KMS-11 (cell line): Measurements from ENCODE around the gene TSPAN18.

Source experiments
- H2AFZ ChIP-seq: fragments of 200-600 bp; sonication (generic); 2 replicates; pipeline ENCODE4 v1.6.1; 2016; ENCODE audit warnings: antibody characterized with exemption, mixed run types, low read depth
- H3K27ac ChIP-seq: fragments of 200-600 bp; sonication (generic); 2 replicates; pipeline ENCODE4 v1.6.1; 2016; ENCODE audit warnings: mild to moderate bottlenecking, mixed run types
- H3K27me3 ChIP-seq: fragments of 200-600 bp; sonication (generic); 2 replicates; pipeline ENCODE4 v1.6.1; 2017; ENCODE audit warnings: mild to moderate bottlenecking, low read depth, mixed run types, moderate library complexity; ENCODE audit not compliant: insufficient read depth
- H3K36me3 ChIP-seq: fragments of 200-600 bp; sonication (generic); 2 replicates; pipeline ENCODE4 v1.6.1; 2017; ENCODE audit warnings: mild to moderate bottlenecking, mixed run types; ENCODE audit not compliant: insufficient read depth
- H3K4me1 ChIP-seq: fragments of 200-600 bp; sonication (generic); 2 replicates; pipeline ENCODE4 v1.6.1; 2016; ENCODE audit warnings: mild to moderate bottlenecking, low read depth, mixed run types; ENCODE audit not compliant: poor library complexity, severe bottlenecking
- H3K4me2 ChIP-seq: fragments of 200-600 bp; sonication (generic); 2 replicates; pipeline ENCODE4 v1.7.0; 2016; ENCODE audit warnings: mild to moderate bottlenecking, mixed run types
- H3K4me3 ChIP-seq: fragments of 200-600 bp; sonication (generic); IDR thresholded peaks from 2 replicates; pipeline ENCODE4 v1.6.1; 2017; ENCODE audit warnings: low read depth, low read length, mixed read lengths; ENCODE audit not compliant: insufficient read depth
- H3K79me2 ChIP-seq: fragments of 200-600 bp; sonication (generic); 2 replicates; pipeline ENCODE4 v1.6.1; 2016; ENCODE audit warnings: low read depth, mixed run types; ENCODE audit not compliant: insufficient read depth
- H3K9ac ChIP-seq: fragments of 200-600 bp; sonication (generic); 2 replicates; pipeline ENCODE4 v1.6.1; 2016; ENCODE audit warnings: mild to moderate bottlenecking, mixed run types
- H4K20me1 ChIP-seq: fragments of 200-600 bp; sonication (generic); 2 replicates; pipeline ENCODE4 v1.6.1; 2016; ENCODE audit warnings: mild to moderate bottlenecking, mixed run types; ENCODE audit not compliant: insufficient read depth
- CTCF ChIP-seq: fragments of 200-600 bp; sonication (generic); conservative IDR thresholded peaks from 2 replicates; pipeline ENCODE4 v1.6.1; 2017; ENCODE audit warnings: low read depth, mild to moderate bottlenecking, antibody characterized with exemption, low read length, moderate library complexity, mixed read lengths

Gene TSPAN18

GRCh38 chr11:44701276-44701675 lies 25.5 kb upstream of the TSPAN18 start:
- no peak for TF ChIP-seq CTCF
- H3K27me3 ChIP-seq: no peaks in the 10 kb centered on the region
- no peaks in the 10 kb centered on the region for H3K79me2 ChIP-seq
- H4K20me1 ChIP-seq: no peaks in the 10 kb centered on the region
- H3K9ac ChIP-seq: no peak overlapping the region
- no peak overlapping the region for H2AFZ ChIP-seq
- H3K4me3 ChIP-seq: no peak overlapping the region
- no peaks in the 10 kb centered on the region for H3K4me1 ChIP-seq
- no peak overlapping the region for H3K27ac ChIP-seq
- no peaks in the 10 kb centered on the region for H3K36me3 ChIP-seq
- H3K4me2 ChIP-seq: no peak overlapping the region

GRCh38 chr11:44702889-44703288 lies 23.9 kb upstream of the TSPAN18 start:
- no peak for TF ChIP-seq CTCF

GRCh38 chr11:44707094-44707493 lies 19.7 kb upstream of the TSPAN18 start:
- no peak overlapping the region for H3K4me3 ChIP-seq
- no peaks in the 10 kb centered on the region for H3K36me3 ChIP-seq
- no peaks in the 10 kb centered on the region for H3K4me1 ChIP-seq
- no peak overlapping the region for H3K9ac ChIP-seq
- H3K4me2 ChIP-seq: no peak overlapping the region
- H2AFZ ChIP-seq: no peak overlapping the region
- no peak for TF ChIP-seq CTCF
- H3K79me2 ChIP-seq: no peaks in the 10 kb centered on the region
- H3K27me3 ChIP-seq: no peaks in the 10 kb centered on the region
- H4K20me1 ChIP-seq: no peaks in the 10 kb centered on the region
- H3K27ac ChIP-seq: no peak overlapping the region

More at GRCh38 chr11:44702889-44703288, 23.9 kb upstream of the TSPAN18 start:
- Histone ChIP-seq H3K27me3 (no peaks in the 10 kb centered on the region), H3K9ac (no peak overlapping the region), H2AFZ (no peak overlapping the region), H3K4me2 (no peak overlapping the region), H3K27ac (no peak overlapping the region), H3K36me3 (no peaks in the 10 kb centered on the region), H3K4me1 (no peaks in the 10 kb centered on the region), H4K20me1 (no peaks in the 10 kb centered on the region), H3K79me2 (no peaks in the 10 kb centered on the region), H3K4me3 (no peak overlapping the region)

GRCh38 chr11:44708009-44708408 lies 18.8 kb upstream of the TSPAN18 start:
- no peak overlapping the region for H3K27ac ChIP-seq
- H3K27me3 ChIP-seq: no peaks in the 10 kb centered on the region
- H3K9ac ChIP-seq: no peak overlapping the region
- H3K4me1 ChIP-seq: no peaks in the 10 kb centered on the region
- no peaks in the 10 kb centered on the region for H4K20me1 ChIP-seq
- no peak for TF ChIP-seq CTCF
- no peaks in the 10 kb centered on the region for H3K36me3 ChIP-seq
- no peak overlapping the region for H3K4me3 ChIP-seq
- no peak overlapping the region for H2AFZ ChIP-seq
- no peaks in the 10 kb centered on the region for H3K79me2 ChIP-seq
- H3K4me2 ChIP-seq: no peak overlapping the region
